HG03457 (cell line): Measurements from ENCODE around the gene COMMD10.
"Not testable (repeated sequence)": the region's sequence is repeated elsewhere in the genome, so short reads cannot be mapped to it uniquely, and the experiment has no call there.

ENCODE experiments used
- ATAC-seq: cut with Tn5 transposase; IDR thresholded peaks from one replicate; pipeline ENCODE4 v1.9.1; 2021; ENCODE audit warnings: moderate number of reproducible peaks; ENCODE audit not compliant: unreplicated experiment

COMMD10 gene

DNA sequence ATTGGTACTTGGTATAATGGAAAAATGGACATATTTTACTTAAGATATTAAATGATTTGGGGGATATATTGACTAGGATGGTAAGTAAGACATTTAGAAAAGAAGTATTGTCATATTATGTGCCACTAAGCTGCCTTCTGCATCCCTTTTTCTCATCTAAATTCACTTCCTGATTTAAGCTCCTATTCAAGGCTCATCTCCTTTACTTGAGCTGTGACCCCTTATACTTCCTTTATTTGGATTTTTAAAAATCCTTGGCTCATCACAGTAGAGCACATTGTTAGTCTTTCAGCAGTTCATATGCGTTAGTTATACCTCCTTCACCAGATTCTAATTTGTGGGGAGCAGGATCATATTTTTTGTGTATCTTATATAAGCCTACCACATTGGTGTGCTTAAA, 6.6 kb downstream of the COMMD10 start:
- no peak for ATAC-seq

- no peak for ATAC-seq
Observed at GRCh38 chr5:116097301-116097700, 12.5 kb downstream of the COMMD10 start.

DNA sequence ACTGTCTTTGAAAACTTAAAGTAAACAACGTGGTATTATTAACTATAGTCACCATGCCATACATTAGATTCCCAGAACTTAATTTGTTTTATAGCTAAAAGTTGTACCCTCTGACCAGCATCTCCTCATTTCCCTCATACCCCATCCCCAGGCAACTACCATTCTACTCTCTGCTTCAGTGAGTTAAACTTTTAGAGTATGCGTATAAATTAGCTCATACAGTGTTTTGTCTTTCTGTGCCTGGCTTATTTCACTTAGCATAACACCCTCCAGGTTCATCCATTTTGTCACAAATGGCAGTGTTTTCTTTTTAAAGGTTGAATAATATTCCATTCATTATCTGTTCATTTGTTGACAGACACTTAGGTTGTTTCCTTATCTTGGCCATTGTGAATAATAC, 14.2 kb downstream of the COMMD10 start:
- no peak for ATAC-seq

- ATAC-seq: not testable (repeated sequence)
Observed at GRCh38 chr5:116104941-116105340, 20.1 kb downstream of the COMMD10 start.

- ATAC-seq: no peak
Observed at GRCh38 chr5:116115163-116115562, 30.3 kb downstream of the COMMD10 start.

GRCh38 chr5:116130471-116130870, 45.6 kb downstream of the COMMD10 start:
- ATAC-seq: no peak

GRCh38 chr5:116130976-116131375, 46.2 kb downstream of the COMMD10 start:
- no peak for ATAC-seq

DNA sequence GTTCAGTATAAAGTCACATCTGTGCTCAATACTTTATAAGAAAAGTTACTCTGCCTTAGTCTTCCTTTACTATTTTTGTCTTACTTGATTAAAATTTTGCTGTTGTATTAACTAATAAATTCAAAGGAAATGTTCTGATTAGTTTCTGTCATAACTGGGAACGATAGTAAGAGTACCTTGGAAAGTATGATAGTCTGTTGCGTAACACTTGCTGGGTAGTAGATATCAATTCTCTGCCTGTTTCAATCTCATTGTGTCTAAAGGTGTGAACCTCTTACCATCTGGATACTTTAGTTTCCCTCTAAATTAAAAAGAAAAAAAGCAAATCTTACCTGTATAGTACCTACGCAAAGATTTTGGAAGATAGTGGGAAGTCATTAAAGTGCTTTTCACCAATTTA, 48.5 kb downstream of the COMMD10 start:
- ATAC-seq: no peak

- ATAC-seq: peak; percentile 99
Observed at GRCh38 chr5:116135344-116135743, 50.5 kb downstream of the COMMD10 start.

- no peak for ATAC-seq
Observed at GRCh38 chr5:116137544-116138378, 52.9 kb downstream of the COMMD10 start.

- no peak for ATAC-seq
Observed at GRCh38 chr5:116142495-116142894, 57.7 kb downstream of the COMMD10 start.

- no peak for ATAC-seq
Observed at GRCh38 chr5:116144103-116144502, 59.3 kb downstream of the COMMD10 start.

- ATAC-seq: no peak
Observed at GRCh38 chr5:116144991-116145390, 60.2 kb downstream of the COMMD10 start.

GRCh38 chr5:116145416-116145815, 60.6 kb downstream of the COMMD10 start:
- ATAC-seq: no peak

DNA sequence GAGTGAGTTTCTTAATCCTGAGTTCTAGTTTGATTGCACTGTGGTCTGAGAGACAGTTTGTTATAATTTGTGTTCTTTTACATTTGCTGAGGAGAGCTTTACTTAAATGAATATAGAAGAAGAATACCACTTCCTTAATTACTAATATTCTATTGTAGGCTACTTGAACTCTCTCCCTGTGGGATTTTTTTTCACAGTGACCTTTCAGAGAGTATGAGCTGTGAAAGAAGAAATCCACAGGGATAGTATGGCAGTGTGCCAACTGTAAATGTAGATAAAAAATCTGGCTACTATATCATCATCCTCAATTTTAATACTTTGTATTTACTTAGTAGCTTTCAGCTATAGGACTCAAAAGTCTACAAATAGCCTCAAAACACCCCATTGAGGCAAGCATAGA, 67.3 kb downstream of the COMMD10 start:
- no peak for ATAC-seq

DNA sequence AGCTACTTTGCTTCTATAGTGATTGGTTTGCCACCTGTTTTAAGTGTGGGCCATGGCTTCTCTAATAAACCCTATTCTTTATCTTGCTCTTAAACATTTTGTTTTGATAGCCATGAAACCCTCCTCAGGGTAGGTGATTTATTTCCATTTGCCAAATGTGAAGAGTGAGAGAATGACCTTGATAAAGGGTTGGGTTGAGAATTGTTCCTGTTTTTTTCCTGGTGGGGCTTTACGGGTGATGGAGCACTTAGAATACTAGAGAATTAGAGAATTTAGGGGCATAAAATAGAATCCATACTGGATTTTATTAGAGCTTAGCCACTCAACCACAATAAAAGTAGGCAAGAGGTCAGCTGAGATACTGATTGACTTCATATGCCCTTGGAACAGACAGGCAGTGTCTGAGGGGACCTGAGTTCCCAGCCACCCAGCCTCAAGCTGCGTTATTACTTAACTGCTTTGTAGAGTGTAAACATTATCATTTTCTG, 68.9 kb downstream of the COMMD10 start:
- ATAC-seq: no peak

DNA sequence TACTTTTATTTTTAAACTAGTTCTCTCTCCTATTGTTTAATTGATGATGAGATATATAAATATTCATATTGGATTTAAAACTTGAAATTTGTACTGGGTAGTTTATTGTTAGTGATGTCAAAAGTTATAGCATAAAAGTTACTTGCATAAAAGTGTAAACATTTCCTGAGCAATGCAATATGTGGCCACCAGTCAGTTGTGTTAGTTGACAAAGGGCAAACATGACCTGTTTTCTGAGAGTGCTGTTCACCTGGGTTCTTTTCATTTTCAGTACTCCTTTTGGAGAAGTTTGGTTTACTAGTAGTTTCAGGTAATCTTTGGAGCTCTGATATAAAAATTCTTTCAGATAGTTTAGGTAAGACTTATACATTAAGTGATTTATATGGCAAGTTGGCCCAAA, 69.4 kb downstream of the COMMD10 start:
- no peak for ATAC-seq

GRCh38 chr5:116154931-116155330, 70.1 kb downstream of the COMMD10 start:
- ATAC-seq: no peak

DNA sequence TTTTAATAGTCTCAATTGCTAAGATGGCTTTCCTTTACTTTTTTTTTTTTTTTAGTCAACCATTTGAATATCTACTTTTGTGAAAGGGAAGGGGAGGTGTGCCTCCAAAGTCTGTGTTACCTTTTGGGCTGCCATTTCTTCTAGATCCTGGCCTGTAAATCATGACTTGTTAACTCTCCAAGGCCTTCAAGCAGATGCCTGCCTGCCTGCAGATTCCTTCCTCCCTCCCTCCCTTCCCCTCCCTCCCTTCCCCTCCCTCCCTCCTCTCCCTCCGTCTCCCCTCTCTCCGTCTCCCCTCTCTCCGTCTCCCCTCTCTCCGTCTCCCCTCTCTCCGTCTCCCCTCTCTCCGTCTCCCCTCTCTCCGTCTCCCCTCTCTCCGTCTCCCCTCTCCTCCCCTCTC, 73.1 kb downstream of the COMMD10 start:
- no peak for ATAC-seq

GRCh38 chr5:116159006-116159405, 74.2 kb downstream of the COMMD10 start:
- no peak for ATAC-seq

- no peak for ATAC-seq
Observed at GRCh38 chr5:116174111-116174510, 89.3 kb downstream of the COMMD10 start.

DNA sequence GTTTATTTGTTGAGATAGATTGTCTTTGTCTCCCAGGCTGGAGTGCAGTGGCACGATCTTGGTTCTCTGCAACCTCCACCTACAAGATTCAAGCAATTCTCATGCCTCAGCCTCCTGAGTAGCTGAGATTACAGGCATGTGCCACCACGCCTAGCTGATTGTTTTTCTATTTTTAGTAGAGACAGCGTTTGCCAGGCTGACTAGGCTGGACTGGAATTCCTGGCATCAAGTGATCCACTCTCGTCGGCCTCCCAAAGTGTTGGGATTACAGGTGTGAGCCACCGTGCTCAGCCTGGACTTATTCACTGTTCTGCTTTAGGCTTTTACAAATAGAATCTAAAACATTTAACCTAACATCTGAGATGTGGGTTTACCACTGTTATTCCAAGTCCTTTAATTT, 91.3 kb downstream of the COMMD10 start:
- ATAC-seq: no peak

DNA sequence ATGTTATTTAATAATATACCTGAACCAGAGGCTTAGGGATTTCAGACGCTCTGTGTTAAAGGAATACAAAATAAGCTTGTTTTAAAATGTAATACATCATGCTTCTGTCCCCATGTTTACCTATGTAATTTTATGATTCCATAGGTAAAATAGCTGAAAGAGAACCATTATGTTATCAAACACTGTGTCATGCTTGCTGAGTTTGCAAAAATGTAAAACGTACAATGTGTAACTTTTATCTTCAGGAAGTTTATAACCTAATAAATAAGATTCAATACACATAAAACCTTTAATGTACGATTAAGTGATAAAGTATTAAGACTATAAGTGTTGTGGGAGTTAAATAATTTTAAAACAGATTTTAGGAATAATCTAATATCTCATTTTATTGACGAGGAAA, 94.1 kb downstream of the COMMD10 start:
- no peak for ATAC-seq
